Gastrocnemius medialis (tissue), 4 donors: ENCODE data around the gene NLRC5. TPM values are rescaled to one million over a fixed set of nuclear protein-coding genes. Genes with fewer than 3 reads are reported as not detected.

Source experiments
- ATAC-seq, 2 donors: fragments of 150-250 bp; one replicate each; pipeline ENCODE4 v1.9.1; 2016
- DNase-seq, 2 donors: peaks; one replicate each; pipeline ENCODE4 v3.0.0-alpha.2; 2019
- H3K27ac ChIP-seq, 4 donors: fragments of 200-600 bp; sonication (generic); 1 replicate in 1 of 4; 2 replicates in 3 of 4; pipeline ENCODE4 v1.5.1; 2016 to 2018; ENCODE audit warnings: mild to moderate bottlenecking in 2 of 4, moderate library complexity in 1 of 4
- H3K27me3 ChIP-seq, 3 donors: fragments of 200-600 bp; sonication (generic) in 2 of 3; 1 replicate in 1 of 3; 2 replicates in 2 of 3; pipeline versions ENCODE4 v1.5.1 to v1.6.0; 2016 to 2019; ENCODE audit warnings: mild to moderate bottlenecking in 1 of 3, moderate library complexity in 1 of 3
- H3K36me3 ChIP-seq, 2 donors: fragments of 200-600 bp; sonication (generic) in 1 of 2; one replicate each; pipeline ENCODE4 v1.5.1; 2017 to 2018
- H3K4me1 ChIP-seq, 2 donors: fragments of 200-600 bp; sonication (generic) in 1 of 2; one replicate each; pipeline ENCODE4 v1.5.1; 2016 to 2017; ENCODE audit warnings: mild to moderate bottlenecking in 2 of 2
- H3K4me3 ChIP-seq, 4 donors: fragments of 200-600 bp; sonication (generic) in 3 of 4; 1 replicate in 1 of 4; 2 replicates in 3 of 4; pipeline ENCODE4 v1.5.1; 2016 to 2019; ENCODE audit warnings: mild to moderate bottlenecking in 2 of 4
- H3K9me3 ChIP-seq, 3 donors: fragments of 200-600 bp; sonication (generic) in 2 of 3; 1 replicate in 1 of 3; 2 replicates in 2 of 3; pipeline ENCODE4 v1.5.1; 2016 to 2019
- CTCF ChIP-seq, 5 experiments: fragments of 450-650 bp in 3 of 5; fragments of 200-600 bp in 2 of 5; sonication (generic) in 2 of 5; IDR thresholded peaks in 4 of 5; conservative IDR thresholded peaks in 1 of 5; 1 replicate in 4 of 5; 2 replicates in 1 of 5; pipeline ENCODE4 v1.5.1; 2016 to 2019; ENCODE audit warnings: antibody characterized with exemption in 5 of 5, mild to moderate bottlenecking in 3 of 5, moderate library complexity in 3 of 5
- POLR2A ChIP-seq, 2 donors: fragments of 450-650 bp; IDR thresholded peaks; one replicate each; pipeline ENCODE4 v1.6.1; 2017; ENCODE audit warnings: antibody characterized with exemption in 2 of 2, mild to moderate bottlenecking in 2 of 2, moderate library complexity in 2 of 2
- in situ Hi-C, 4 donors: fragments of 200-750 bp; cut with MboI; loops; one replicate each; pipeline versions ENCODE4 v1.15.0 to v1.8.0; 2017; ENCODE audit warnings: low sequenced_read_pairs in 4 of 4
- intact Hi-C: fragments of 100-400 bp; cut with DNase I; formaldehyde crosslinking; loops from one replicate; pipeline ENCODE4 v1.15.1; 2023; ENCODE audit warnings: low total_unique reads
- total RNA-seq, 4 donors: library from RNA; depleted of rRNA; stranded (reverse); fragments of >200 nt; gene quantifications; one replicate each; pipeline versions ENCODE4 v1.1.0 to v1.2.3, GENCODE V29; 2016

Gene NLRC5
- total RNA-seq, 4 donors from 2014 or later: 2.5 to 9.4 (median 5.1) TPM

GRCh38 chr16:57022445-57022844 lies 33.1 kb downstream of the NLRC5 start:
- H3K27me3 ChIP-seq: no peaks in the 10 kb centered on the region
- H3K9me3 ChIP-seq: no peaks in the 10 kb centered on the region
- intact Hi-C loops (no loop called here), in situ Hi-C loops (no loop called here)
- no peak overlapping the region for H3K4me3 ChIP-seq
- no peak for TF ChIP-seq POLR2A (IDR thresholded peaks at IDR 0.05)
- TF ChIP-seq CTCF (IDR thresholded peaks at IDR 0.05 in 4 of 5, conservative IDR thresholded peaks at IDR 0.05 in 1 of 5): no peak
- DNase-seq (no peak), ATAC-seq (no peak)
- H3K36me3 ChIP-seq: peaks cover 0 to 3% of the 10 kb centered on the region in 2 donors
- no peak overlapping the region for H3K27ac ChIP-seq
- no peaks in the 10 kb centered on the region for H3K4me1 ChIP-seq

- no peak for TF ChIP-seq POLR2A (IDR thresholded peaks at IDR 0.05)
- TF ChIP-seq CTCF (IDR thresholded peaks at IDR 0.05 in 4 of 5, conservative IDR thresholded peaks at IDR 0.05 in 1 of 5): no peak
- ATAC-seq: no peak
- no peaks in the 10 kb centered on the region for H3K9me3 ChIP-seq
- no peak overlapping the region for H3K27ac ChIP-seq
- no peaks in the 10 kb centered on the region for H3K27me3 ChIP-seq
- intact Hi-C loops (no loop called here), in situ Hi-C loops (no loop called here)
- peaks cover 0 to 3% of the 10 kb centered on the region in 2 donors for H3K36me3 ChIP-seq
- DNase-seq: no peak
- no peak overlapping the region for H3K4me3 ChIP-seq
- no peaks in the 10 kb centered on the region for H3K4me1 ChIP-seq
These were observed 34.3 kb downstream of the NLRC5 start for GRCh38 chr16:57023541-57024249.

GRCh38 chr16:57024894-57025680 lies 35.7 kb downstream of the NLRC5 start:
- Histone ChIP-seq H3K36me3 (peaks cover 0 to 3% of the 10 kb centered on the region in 2 donors), H3K9me3 (no peaks in the 10 kb centered on the region), H3K4me1 (no peaks in the 10 kb centered on the region), H3K4me3 (no peak overlapping the region), H3K27me3 (no peaks in the 10 kb centered on the region), H3K27ac (no peak overlapping the region)
- in situ Hi-C loops: no loop called here
- DNase-seq (no peak), ATAC-seq (no peak)
- intact Hi-C loops: no loop called here
- TF ChIP-seq CTCF (IDR thresholded peaks at IDR 0.05 in 4 of 5, conservative IDR thresholded peaks at IDR 0.05 in 1 of 5) (no peak), POLR2A (IDR thresholded peaks at IDR 0.05) (no peak)

DNA sequence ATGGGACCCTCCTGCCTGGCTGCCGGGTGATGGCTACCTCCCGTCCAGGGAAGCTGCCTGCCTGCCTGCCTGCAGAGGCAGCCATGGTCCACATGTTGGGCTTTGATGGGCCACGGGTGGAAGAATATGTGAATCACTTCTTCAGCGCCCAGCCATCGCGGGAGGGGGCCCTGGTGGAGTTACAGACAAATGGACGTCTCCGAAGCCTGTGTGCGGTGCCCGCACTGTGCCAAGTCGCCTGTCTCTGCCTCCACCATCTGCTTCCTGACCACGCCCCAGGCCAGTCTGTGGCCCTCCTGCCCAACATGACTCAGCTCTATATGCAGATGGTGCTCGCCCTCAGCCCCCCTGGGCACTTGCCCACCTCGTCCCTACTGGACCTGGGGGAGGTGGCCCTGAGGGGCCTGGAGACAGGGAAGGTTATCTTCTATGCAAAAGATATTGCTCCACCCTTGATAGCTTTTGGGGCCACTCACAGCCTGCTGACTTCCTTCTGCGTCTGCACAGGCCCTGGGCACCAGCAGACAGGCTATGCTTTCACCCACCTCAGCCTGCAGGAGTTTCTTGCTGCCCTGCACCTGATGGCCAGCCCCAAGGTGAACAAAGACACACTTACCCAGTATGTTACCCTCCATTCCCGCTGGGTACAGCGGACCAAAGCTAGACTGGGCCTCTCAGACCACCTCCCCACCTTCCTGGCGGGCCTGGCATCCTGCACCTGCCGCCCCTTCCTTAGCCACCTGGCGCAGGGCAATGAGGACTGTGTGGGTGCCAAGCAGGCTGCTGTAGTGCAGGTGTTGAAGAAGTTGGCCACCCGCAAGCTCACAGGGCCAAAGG lies 36.8 kb downstream of the NLRC5 start:
- H3K4me1 ChIP-seq: no peaks in the 10 kb centered on the region
- in situ Hi-C loops (no loop called here), intact Hi-C loops (no loop called here)
- no peak for ATAC-seq
- TF ChIP-seq POLR2A (IDR thresholded peaks at IDR 0.05) (no peak), CTCF (IDR thresholded peaks at IDR 0.05 in 4 of 5, conservative IDR thresholded peaks at IDR 0.05 in 1 of 5) (no peak)
- no peak overlapping the region for H3K4me3 ChIP-seq
- DNase-seq: no peak
- no peaks in the 10 kb centered on the region for H3K36me3 ChIP-seq
- H3K9me3 ChIP-seq: no peaks in the 10 kb centered on the region
- H3K27ac ChIP-seq: no peak overlapping the region
- H3K27me3 ChIP-seq: no peaks in the 10 kb centered on the region
